Gastrocnemius medialis (tissue), 4 donors: Measurements from ENCODE around the gene CHRNA10.

ENCODE experiments used
- CTCF ChIP-seq, 5 experiments: fragments of 450-650 bp in 3 of 5; fragments of 200-600 bp in 2 of 5; sonication (generic) in 2 of 5; IDR thresholded peaks in 4 of 5; conservative IDR thresholded peaks in 1 of 5; 1 replicate in 4 of 5; 2 replicates in 1 of 5; pipeline ENCODE4 v1.5.1; 2016 to 2019; ENCODE audit warnings: antibody characterized with exemption in 5 of 5, mild to moderate bottlenecking in 3 of 5, moderate library complexity in 3 of 5
- POLR2A ChIP-seq, 2 donors: fragments of 450-650 bp; IDR thresholded peaks; one replicate each; pipeline ENCODE4 v1.6.1; 2017; ENCODE audit warnings: antibody characterized with exemption in 2 of 2, mild to moderate bottlenecking in 2 of 2, moderate library complexity in 2 of 2

DNA sequence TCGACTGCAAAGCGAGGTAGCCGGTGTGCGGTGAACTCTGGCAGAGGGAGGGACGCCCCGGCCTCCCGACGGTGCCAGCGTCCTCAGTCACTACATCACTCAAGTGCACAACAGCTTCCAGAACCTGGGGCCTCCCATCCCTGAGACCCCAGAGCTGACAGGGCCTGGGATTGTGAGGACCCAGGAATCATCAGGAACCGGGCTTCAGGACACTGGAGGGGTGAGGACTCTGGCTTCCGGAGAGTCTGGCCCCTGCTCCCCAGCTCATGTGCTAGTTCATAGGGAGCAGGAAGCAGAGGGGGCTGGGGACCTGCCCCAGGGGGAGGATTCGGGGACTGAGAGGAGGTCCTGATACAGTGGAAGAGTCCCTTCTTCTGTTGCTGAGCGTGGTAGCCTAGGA lies 34.0 kb downstream of the CHRNA10 start:
- TF ChIP-seq CTCF (IDR thresholded peaks at IDR 0.05 in 4 of 5, conservative IDR thresholded peaks at IDR 0.05 in 1 of 5) (no peak), POLR2A (IDR thresholded peaks at IDR 0.05) (no peak)
